NOMO-1 (cell line): ENCODE results near the gene PHPT1.
A peak's percentile ranks its signal among the peaks of the same experiment; 100 is the strongest.
"Not testable (repeated sequence)": the region's sequence is repeated elsewhere in the genome, so short reads cannot be mapped to it uniquely, and the experiment has no call there.

Experiments used
- DNase-seq, 2 experiments: peaks; one replicate each; lab custom pipeline; 2025; ENCODE audit not compliant: unreplicated experiment in 2 of 2; lab: John Stamatoyannopoulos, UW

Gene PHPT1

GRCh38 chr9:136835932-136836904 lies 13.0 kb upstream of the PHPT1 start:
- DNase-seq, result no peak

- DNase-seq, result no peak
These were observed 11.9 kb upstream of the PHPT1 start for GRCh38 chr9:136837146-136837855.

- not testable (repeated sequence) for DNase-seq
These were observed 11.3 kb upstream of the PHPT1 start for GRCh38 chr9:136837856-136838277.

DNA sequence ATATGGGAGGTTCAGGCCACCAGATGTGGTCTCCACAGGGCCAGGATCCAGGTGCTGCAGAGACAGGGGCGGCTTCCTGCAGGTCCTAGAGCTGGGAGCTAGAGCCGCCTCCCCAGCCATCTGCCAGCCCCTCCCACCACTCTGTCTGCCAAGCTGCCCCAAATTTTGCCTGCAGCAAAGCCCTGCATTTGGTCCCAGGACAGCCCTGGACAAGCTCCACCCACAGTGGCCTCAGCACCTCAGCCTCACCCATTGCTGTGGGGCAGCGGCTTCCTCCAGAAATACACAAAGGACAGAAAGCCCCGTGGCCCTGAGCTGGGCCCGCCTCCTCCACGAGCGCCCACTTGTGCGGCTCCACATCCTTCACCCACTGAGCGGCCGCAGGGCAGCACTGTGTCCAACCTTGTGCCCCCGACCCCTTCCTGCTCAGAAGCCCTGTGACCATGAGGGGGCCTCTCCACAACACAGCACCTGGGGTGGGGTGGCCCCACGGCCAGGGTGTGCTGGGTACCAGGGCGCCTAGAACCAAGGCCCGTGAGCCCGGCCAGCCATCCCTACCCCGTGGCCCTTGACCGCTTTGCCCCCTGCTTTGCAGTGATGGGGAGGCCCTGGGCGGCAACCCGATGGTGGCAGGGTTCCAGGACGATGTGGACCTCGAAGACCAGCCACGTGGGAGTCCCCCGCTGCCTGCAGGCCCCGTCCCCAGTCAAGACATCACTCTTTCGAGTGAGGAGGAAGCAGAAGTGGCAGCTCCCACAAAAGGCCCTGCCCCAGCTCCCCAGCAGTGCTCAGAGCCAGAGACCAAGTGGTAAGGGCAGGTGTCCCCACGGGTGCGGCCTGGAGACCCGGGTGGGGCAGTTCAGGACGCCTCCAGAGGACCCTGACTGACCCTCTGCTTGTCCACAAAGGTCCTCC lies 10.6 kb upstream of the PHPT1 start:
- no peak for DNase-seq

DNA sequence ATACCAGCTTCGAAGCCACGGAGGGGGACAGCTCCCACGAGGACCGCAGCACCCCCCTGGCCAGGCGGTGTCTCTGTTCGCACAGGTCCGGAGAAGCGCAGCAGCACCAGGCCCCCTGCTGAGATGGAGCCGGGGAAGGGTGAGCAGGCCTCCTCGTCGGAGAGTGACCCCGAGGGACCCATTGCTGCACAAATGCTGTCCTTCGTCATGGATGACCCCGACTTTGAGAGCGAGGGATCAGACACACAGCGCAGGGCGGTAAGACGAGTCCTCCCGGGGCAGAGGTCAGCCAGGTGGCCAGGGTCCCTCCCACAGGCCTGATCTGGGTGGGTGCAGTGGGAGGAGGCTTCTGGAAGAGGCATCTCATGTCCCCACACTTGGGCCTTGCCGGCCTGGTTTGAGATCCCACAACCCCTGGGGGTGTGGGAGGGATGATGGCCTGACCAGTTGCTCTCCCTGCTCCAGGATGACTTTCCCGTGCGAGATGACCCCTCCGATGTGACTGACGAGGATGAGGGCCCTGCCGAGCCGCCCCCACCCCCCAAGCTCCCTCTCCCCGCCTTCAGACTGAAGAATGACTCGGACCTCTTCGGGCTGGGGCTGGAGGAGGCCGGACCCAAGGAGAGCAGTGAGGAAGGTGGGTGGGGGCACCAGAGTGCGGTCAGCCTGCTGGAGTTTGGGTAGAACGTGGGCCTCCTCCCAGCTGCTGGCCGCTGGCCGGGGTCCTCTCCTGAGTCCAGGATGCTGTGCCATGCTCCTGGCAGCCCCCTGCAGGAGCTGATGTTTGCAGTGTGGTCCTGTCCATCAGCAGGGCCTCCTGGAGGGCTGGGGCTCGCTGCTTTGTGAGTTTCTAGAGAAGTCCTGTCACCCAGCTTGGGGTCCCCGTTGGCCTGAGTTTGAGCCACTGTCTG lies 9.7 kb upstream of the PHPT1 start:
- no peak for DNase-seq

DNA sequence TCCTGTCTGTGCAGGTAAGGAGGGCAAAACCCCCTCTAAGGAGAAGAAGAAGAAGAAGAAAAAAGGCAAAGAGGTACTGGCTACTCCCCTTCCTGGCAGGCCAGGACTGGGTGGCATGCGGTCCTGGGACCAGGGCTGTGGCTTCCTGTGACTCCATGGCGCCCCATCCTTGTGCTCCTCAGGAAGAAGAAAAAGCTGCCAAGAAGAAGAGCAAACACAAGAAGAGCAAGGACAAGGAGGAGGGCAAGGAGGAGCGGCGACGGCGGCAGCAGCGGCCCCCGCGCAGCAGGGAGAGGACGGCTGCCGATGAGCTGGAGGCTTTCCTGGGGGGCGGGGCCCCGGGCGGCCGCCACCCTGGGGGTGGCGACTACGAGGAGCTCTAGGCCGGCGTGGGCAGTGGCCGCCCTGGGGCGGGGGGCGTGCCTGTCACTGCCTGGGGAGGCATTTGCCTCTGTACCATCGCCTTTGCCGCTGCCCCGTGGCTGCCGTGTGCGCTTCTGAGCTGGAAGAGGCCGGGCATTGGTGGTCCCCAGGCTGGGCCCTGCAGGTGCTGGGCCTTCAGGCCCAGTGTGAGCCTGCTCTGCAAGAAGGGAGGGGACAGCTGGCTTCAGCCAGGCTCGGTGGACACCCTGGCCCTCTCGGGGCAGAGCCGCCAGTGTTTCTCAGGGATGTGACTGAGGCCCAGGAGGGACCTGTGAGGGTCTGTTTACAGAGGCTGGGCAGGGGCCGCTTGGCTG lies 8.9 kb upstream of the PHPT1 start:
- no peak for DNase-seq

DNA sequence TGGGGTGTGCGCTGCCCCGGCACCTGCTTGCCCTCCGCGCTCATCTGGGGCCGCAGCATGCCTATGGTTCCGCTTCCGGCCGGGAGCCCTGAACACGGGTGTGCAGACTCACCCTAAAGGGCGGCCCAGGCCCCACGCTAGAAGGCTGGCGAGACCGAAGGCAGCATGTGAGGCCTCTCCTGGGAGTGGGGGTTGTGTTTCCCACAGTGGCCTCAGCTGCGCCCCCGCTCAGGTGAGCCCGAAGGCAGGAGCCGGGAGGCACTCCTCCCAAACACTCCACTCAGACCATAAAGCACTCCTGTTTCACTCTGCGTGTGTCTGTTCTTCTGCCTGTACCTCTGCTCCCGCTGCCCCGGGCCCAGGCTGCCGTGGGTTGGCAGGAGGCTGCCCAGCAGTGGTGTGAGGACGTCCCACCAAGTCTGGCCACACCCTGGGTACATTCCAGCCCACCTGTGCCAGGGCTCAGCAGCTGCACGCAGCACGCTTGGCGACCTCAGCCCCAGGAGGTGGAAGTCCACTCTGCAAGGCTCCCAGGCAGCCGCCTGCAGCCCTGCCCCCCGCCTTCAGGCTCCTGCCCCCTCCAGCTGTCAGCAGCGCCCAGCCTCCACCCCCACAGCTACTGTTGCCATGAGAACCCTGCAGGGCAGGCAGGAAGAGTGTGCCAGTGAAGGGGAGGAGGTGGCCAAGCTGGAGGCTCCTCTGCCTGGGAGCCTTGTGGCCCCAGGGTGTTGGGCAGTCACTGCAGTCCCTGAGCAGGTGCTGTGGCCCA lies 8.1 kb upstream of the PHPT1 start:
- no peak for DNase-seq

- DNase-seq, result not testable (repeated sequence)
These were observed 7.4 kb upstream of the PHPT1 start for GRCh38 chr9:136841646-136842379.

DNA sequence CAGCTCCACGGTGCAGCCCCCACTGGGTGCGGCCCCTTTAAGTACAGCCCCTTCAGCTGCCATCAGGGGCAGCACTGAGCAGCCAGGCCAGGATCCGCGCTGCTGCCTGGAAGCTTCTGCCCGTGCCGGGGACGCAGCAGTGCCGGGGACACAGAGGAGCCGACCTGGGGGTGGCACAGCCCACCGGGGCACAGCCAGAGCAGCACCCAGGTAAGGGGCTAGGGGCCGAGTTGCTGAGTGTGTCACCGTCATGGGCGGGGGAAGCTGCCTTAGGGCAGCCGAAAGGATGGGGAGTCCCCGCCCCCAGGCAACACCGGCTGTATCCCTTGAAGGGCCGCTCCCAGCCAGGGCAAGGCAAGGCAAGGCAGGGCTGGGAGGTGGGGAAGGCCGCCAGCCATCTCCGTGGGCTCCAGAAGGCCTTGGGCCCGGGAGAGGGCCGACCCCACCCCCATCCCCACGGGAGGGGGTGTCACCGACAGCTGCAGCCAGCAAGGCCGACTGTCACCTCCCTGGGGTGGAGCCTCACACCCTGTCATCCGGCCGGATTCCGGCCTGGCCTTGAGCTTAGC lies 6.7 kb upstream of the PHPT1 start, which contains the start of gene AJM1:
AJM1 (plus strand) TSS at position 99 of the 569 bp plus-strand sequence. CDS start 1,937 bp downstream, outside the sequence.
- DNase-seq, result peak; percentile 76 to 83

- DNase-seq, result not testable (repeated sequence)
These were observed 5.9 kb upstream of the PHPT1 start for GRCh38 chr9:136843159-136843800.

- DNase-seq, result peak; percentile 15 to 16
These were observed 5.1 kb upstream of the PHPT1 start for GRCh38 chr9:136843801-136844740.

DNA sequence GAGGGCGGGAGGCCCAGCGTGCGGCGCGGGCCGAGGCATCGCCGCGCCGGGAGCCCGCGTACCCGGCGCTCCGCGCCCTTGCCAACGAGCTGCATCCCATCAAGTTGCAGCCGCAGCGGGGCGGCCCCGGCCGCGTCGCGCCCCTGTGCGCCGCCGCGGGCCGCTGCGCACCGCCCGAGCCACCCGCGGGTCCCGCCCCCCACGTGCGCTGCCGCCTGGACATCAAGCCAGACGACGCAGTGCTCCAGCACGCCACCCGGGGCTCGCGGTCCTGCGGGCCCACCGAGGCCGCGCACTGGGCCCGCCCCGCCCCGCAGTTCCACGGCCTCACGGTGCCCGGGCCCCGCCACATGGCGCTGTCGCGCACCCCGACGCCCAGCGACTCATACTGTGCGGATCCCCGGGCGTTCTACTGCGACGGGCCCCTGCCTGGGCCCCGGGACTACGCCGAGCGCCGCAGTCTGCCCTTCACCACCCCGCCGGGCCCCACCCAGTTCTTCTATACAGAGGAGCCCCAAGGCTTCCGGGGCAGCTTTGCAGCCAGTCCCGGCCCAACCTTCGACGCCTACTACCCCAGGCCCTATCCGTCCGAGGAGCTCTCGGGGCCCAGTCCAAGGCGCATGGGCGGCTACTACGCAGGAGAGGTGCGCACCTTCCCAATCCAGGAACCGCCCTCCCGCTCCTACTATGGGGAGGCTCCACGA lies 4.3 kb upstream of the PHPT1 start:
- no peak for DNase-seq

GRCh38 chr9:136845465-136846260 lies 3.5 kb upstream of the PHPT1 start:
- DNase-seq, result no peak
